Measurements from ENCODE around the gene PCK1. TPM values are rescaled to one million over a fixed set of nuclear protein-coding genes. Genes with fewer than 3 reads are reported as not detected.
A peak's percentile ranks its signal among the peaks of the same experiment; 100 is the strongest.

Gene PCK1
- total RNA-seq, 1 experiment from 2014 or later = 0.32 TPM

- DNase-seq (ENCODE audit: low read depth, low spot score) = no peak
- in situ Hi-C loops (cut with HindIII; ENCODE audit: low pct_unique_long_range_greater_than_20kb, low sequenced_read_pairs) = no loop called here
These were observed 20.5 kb downstream of the PCK1 start for GRCh38 chr20:57581202-57582028.

- no peak for DNase-seq (ENCODE audit: low read depth, low spot score)
- in situ Hi-C loops (cut with HindIII; ENCODE audit: low pct_unique_long_range_greater_than_20kb, low sequenced_read_pairs) = no loop called here
These were observed 21.1 kb downstream of the PCK1 start for GRCh38 chr20:57582029-57582378.

DNA sequence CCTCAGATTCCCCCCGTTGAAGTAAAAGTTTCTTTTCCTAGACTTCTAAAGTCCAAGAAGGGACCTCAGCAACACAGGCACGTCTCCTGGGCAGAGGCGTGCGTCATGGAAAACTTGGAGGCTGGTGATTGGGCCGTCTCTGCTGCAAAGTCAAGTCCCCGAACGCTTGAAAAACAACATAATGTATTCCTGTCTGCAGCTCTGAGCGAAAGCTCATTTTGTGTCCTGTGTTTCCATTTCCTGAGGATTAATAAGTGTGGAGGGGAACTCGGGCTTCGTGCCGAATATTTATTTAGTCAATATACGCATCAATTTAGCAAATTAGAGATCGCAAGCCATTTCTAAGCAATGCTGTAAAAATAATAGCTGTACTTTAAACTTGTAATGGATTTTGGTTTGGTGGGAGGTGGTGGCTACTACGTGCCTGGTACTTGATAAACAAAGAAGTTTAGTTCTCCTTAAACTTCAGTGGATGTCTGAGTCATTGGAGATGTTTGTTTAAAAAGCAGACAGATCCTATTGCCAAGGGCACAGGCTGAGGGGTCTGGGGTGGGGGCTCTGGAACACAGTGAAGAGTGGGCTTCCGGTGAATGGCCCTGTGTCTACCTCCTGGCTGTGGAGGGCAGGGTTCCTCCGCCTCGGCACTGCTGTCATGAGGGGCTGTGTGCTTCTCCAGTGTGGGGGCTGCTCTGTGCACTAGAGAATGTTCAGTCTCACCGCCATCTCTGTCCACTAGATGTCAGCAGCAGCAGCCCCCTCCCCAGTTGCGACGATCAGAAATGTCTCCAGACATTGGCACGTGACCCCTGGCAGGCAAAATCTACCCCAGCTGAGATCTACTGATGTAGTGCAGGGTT, 21.8 kb downstream of the PCK1 start:
- peak; percentile 51 for DNase-seq (ENCODE audit: low read depth, low spot score)
- in situ Hi-C loops (cut with HindIII; ENCODE audit: low pct_unique_long_range_greater_than_20kb, low sequenced_read_pairs) = no loop called here

DNA sequence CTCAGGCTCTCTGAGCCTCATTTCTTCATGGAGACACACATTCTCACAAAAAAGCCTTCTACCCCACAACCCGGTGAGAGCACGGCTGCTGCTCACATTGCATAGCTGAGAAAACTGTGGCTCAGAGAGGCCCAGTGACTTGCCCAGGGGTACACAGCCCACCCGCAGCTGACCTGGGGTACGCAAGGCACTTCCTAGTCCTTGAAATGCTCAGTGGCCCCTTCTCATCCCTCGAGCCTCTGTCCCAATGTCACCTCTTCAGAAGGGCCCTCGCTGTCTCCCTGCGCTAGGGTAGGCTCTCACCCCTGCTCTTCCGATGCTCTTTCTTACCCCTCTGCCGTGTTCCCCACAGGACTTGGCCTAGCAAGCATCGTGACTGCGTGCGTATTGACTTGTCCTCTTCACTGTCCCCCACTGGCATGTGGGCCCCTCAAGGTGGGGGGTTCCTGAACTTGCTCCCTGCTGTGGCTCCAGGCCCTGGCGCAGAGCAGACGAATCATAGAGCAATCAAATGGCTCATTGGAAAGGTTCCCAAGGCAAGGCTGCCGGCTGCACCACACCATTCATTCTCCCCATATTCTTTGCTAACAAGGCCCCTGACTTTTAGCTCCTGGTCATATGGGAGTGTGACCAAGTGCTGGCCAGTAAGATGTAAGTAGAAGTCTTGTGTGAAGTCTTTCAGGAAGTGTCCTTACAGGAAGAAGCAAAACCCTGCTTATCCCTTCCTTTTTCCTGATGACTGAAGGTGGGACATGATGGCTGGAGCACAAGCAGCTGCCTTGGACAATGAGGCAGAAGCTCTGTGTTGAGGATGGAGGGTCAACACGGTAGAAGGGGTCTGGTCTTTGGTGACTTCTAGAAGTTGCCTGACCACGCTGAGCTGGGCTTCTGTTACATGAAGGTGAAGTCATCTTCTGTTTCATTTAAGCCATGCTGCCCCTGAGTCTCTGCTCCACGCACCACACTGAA, 22.7 kb downstream of the PCK1 start:
- in situ Hi-C loops (cut with HindIII; ENCODE audit: low pct_unique_long_range_greater_than_20kb, low sequenced_read_pairs) = no loop called here
- DNase-seq (ENCODE audit: low read depth, low spot score) = no peak

- DNase-seq (ENCODE audit: low read depth, low spot score) = no peak
- in situ Hi-C loops (cut with HindIII; ENCODE audit: low pct_unique_long_range_greater_than_20kb, low sequenced_read_pairs) = no loop called here
These were observed 24.0 kb downstream of the PCK1 start for GRCh38 chr20:57584768-57585461.

DNA sequence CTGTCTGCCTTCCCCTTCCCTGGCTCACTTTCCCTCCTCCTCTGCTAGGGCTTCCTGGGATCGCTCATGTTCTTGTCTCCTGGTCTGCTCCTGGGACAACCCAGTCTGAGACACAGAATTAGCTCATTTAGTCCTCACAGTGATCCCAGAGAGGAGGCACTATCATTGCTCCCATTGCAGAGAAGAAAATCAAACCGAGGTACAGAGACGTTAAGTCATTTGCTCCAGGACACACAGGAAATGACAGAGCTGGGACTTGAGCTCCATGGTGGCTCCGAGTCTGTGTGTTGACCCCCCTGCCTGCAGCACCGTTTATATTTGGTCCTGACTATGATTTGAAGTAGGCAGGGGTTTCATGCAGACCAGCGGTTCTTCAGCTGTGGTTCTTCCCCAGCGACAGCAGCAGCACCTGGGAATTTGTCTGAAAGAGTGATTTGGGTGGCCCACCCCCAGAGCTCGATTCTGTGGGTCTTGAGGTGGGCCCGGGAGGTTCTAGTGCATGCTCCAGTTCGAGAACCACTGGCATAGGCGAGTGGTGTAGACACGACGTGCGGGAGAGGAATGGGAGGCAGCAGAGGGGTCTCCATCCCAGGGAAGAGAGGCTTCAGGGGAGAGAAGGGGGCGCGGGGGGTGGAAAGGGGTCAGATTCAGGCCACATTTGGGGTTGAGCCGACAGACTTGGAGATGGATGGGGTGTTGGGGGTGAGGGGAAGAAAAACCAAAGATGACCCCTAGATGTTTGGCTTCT, 24.7 kb downstream of the PCK1 start:
- DNase-seq (ENCODE audit: low read depth, low spot score) = no peak
- in situ Hi-C loops (cut with HindIII; ENCODE audit: low pct_unique_long_range_greater_than_20kb, low sequenced_read_pairs) = no loop called here

- in situ Hi-C loops (cut with HindIII; ENCODE audit: low pct_unique_long_range_greater_than_20kb, low sequenced_read_pairs) = no loop called here
- DNase-seq (ENCODE audit: low read depth, low spot score) = no peak
These were observed 25.5 kb downstream of the PCK1 start for GRCh38 chr20:57586370-57586793.

DNA sequence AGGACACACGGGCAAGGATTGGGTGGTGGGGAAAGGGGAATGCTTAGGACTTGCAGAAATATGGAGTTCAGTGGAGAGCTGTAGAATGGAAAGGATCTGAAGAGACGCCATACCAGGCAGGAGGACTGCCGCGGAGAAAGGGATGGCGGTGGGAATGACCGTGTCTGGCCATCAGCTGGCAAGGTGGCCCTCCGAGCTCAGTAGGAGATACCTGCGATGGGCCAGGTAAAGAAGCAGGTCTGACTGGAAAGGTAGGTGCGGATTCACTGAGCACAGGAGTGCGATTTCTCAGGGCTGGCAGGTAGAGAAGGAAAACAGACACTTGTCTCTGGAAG, 26.0 kb downstream of the PCK1 start:
- in situ Hi-C loops (cut with HindIII; ENCODE audit: low pct_unique_long_range_greater_than_20kb, low sequenced_read_pairs) = no loop called here

GRCh38 chr20:57587278-57587988, 26.5 kb downstream of the PCK1 start:
- in situ Hi-C loops (cut with HindIII; ENCODE audit: low pct_unique_long_range_greater_than_20kb, low sequenced_read_pairs) = no loop called here
- no peak for DNase-seq (ENCODE audit: low read depth, low spot score)

More for the DNA sequence above, 26.0 kb downstream of the PCK1 start:
- no peak for DNase-seq (ENCODE audit: low read depth, low spot score)

DNA sequence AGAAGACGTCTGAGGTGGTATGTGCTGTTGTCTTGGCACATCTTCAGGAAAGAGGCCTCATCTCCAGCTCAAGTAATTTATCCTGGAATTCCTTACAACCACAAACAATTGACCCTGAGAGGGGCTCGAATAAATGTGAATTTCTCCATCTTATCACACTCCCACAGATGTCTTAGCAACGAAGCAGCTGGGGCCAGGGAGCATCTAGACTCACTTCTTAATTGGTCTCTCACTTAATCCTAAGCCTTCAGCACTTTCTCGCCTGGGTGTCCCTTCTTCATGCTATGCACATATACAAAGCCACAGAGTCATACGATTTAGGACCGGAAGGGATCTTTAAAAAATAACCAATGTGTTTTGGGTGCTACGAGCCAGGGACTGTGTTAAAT, 27.1 kb downstream of the PCK1 start:
- DNase-seq (ENCODE audit: low read depth, low spot score) = no peak
- in situ Hi-C loops (cut with HindIII; ENCODE audit: low pct_unique_long_range_greater_than_20kb, low sequenced_read_pairs) = no loop called here

DNA sequence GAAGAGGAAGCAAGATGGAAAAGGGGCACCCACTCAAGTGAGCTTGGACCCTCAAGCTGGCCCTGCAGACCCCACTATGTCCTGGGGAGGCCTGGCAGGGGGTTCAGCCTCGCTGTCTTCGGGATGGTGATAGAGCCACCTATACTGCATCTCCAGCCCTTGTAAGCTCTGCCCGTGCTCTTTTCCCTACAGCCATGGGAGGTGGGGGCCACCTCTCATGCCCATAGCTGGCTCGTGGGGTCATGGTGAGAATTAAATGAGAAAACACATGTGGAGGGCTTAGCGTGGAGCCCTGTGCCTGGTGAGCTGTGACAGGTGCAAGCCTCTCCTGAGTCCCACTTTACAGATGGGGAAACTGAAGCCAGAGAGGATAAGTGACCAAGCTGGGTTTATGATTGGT, 27.7 kb downstream of the PCK1 start:
- in situ Hi-C loops (cut with HindIII; ENCODE audit: low pct_unique_long_range_greater_than_20kb, low sequenced_read_pairs) = no loop called here
- DNase-seq (ENCODE audit: low read depth, low spot score) = no peak

DNA sequence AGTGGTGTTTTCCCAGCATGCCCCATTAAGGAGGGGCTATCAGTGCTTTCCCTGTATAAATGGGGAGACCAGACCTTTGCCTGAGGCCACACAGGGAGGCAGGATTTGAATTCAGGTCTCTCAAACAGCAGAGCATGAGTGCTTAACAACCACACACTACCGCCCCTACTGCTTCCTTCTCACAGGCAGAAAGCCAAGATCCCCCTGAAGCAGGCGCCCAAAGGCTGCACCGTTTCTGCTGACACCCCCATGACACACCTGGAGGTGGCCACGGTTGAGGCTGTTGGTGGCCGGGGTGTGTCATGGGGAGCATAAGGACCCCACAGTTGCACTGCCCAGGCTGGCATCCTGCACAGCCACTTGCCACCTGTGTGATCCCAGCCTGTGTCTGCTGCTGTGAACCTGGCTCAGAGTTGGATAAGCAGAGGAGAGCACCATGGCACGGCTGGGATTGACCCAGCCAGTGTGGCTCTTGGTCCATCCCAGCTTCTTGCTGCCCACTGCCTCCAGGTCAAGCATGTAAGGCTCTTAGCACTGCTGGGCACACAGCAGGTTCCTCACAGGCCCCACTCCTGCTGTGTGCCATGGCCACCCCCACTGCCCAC, 28.3 kb downstream of the PCK1 start:
- DNase-seq (ENCODE audit: low read depth, low spot score) = no peak
- in situ Hi-C loops (cut with HindIII; ENCODE audit: low pct_unique_long_range_greater_than_20kb, low sequenced_read_pairs) = no loop called here

- in situ Hi-C loops (cut with HindIII; ENCODE audit: low pct_unique_long_range_greater_than_20kb, low sequenced_read_pairs) = no loop called here
- no peak for DNase-seq (ENCODE audit: low read depth, low spot score)
These were observed 29.0 kb downstream of the PCK1 start for GRCh38 chr20:57589728-57590484.

GRCh38 chr20:57590485-57591288, 29.8 kb downstream of the PCK1 start:
- DNase-seq (ENCODE audit: low read depth, low spot score) = no peak
- in situ Hi-C loops (cut with HindIII; ENCODE audit: low pct_unique_long_range_greater_than_20kb, low sequenced_read_pairs) = no loop called here

Measured in SK-MEL-5 (cell line).